VCaP (cell line): ENCODE results near the gene ADGRD2.

Experiments used
- H3K27ac ChIP-seq: fragments of 450-650 bp; 2 replicates; pipeline ENCODE4 v1.5.1; 2017
- CTCF ChIP-seq: fragments of 450-650 bp; conservative IDR thresholded peaks from 2 replicates; pipeline ENCODE4 v1.5.1; 2017; ENCODE audit warnings: mild to moderate bottlenecking, moderate library complexity

The ADGRD2 gene

DNA sequence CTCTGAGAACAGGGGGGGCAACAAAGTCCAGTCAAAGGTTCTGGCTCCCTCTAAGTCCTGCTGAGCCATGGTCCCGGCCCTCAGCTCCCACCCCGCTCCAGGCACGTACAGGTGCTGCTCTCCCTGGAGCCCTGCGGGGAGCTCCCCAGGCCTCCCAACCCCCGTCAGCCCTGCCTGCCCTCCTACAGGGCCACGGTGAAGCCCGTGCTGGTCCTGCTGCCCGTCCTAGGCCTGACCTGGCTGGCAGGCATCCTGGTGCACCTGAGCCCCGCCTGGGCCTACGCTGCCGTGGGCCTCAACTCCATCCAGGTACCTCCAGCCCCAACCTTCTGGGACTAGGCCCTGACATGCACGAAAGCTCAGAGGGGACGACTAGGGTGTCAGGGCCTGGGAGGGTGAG, 20.1 kb downstream of the ADGRD2 start:
- no peak for TF ChIP-seq CTCF
- H3K27ac ChIP-seq: no peak overlapping the region

DNA sequence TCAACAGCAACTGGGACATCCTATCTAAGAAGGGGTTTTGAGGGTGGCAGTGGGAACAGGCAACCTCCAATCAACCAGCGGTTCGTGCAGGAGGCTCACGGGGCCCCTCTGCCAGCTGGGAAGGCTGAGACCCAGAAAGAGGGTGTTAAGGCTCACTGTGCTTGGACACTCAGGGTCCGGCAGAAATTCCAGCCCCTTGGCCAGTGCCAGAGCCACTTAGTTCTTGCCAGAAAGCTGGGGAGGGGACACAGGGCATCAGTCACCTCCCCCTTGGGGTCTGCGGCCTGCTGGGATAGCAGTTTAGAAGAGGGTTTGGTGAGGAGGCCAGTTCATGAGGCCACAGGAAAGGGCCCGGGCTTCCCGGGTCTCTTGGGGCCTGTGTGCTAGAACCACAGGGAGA, 20.5 kb downstream of the ADGRD2 start:
- no peak for TF ChIP-seq CTCF
- H3K27ac ChIP-seq: no peak overlapping the region

- H3K27ac ChIP-seq: no peak overlapping the region
- TF ChIP-seq CTCF: no peak
These were observed 21.5 kb downstream of the ADGRD2 start for GRCh38 chr9:124471761-124472160.

DNA sequence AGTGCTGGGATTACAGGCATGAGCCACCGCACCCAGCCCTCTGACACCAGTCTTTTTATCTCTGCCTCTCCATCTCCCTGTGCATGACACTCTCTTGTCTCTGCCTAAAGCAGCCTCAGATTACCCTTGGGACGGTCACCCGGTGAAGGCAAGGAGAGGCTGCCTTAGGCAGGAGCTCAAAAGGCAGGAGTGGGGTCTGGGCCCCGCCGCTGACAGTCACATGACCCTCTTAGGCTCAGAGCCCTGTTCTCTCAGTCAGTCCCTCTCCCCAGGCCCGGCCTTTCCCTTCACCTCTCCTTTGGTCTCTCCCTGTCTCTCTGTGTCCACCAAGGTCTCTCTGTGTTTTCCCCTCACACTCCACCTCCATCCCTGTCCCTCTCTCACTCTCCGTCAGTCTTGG, 22.5 kb downstream of the ADGRD2 start:
- no peak for TF ChIP-seq CTCF
- no peak overlapping the region for H3K27ac ChIP-seq

GRCh38 chr9:124473310-124473709, 23.1 kb downstream of the ADGRD2 start:
- no peak overlapping the region for H3K27ac ChIP-seq
- TF ChIP-seq CTCF: no peak

DNA sequence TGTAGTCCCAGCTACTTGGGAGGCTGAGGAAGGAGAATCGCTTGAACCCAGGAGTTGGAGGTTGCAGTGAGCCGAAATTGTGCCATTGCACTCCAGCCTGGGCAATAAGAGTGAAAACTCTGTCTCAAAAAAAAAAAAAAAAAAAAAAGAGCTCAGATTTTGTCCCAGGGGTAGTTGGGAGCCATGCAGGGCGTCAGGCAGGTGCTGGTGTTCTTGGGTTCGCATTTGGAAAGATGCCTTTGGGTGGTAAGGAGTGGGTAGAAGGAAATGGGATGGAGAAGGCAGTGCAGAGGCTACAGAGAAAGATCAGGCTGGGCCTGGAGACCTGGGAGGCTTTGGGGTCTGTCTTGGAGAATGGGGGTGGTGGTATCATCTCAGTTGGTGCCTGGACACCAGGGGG, 23.9 kb downstream of the ADGRD2 start:
- no peak overlapping the region for H3K27ac ChIP-seq
- TF ChIP-seq CTCF: no peak

GRCh38 chr9:124475158-124475867, 25.1 kb downstream of the ADGRD2 start:
- no peak for TF ChIP-seq CTCF
- H3K27ac ChIP-seq: no peak overlapping the region
